GM23248 (cell line): Measurements from ENCODE around the gene ERN1. TPM values are rescaled to one million over a fixed set of nuclear protein-coding genes. Genes with fewer than 3 reads are reported as not detected.

Source experiments
- DNase-seq: peaks from one replicate; pipeline ENCODE4 v3.0.0-alpha.2; 2015
- H2AFZ ChIP-seq: fragments of 200-600 bp; sonication (generic); 2 replicates; pipeline ENCODE4 v1.6.1; 2016; ENCODE audit warnings: antibody characterized with exemption
- H3F3A ChIP-seq: fragments of 200-600 bp; sonication (generic); 2 replicates; pipeline ENCODE4 v1.6.1; 2016; ENCODE audit warnings: mild to moderate bottlenecking, antibody characterized with exemption, mixed run types; ENCODE audit not compliant: insufficient read depth
- H3K27ac ChIP-seq: fragments of 200-600 bp; sonication (generic); 2 replicates; pipeline ENCODE4 v1.5.1; 2016; ENCODE audit warnings: mild to moderate bottlenecking
- H3K27me3 ChIP-seq: fragments of 200-600 bp; sonication (generic); replicated peaks from 2 replicates; pipeline ENCODE4 v1.6.1; 2016; ENCODE audit warnings: mild to moderate bottlenecking; ENCODE audit not compliant: insufficient read depth
- H3K36me3 ChIP-seq: fragments of 200-600 bp; sonication (generic); 2 replicates; pipeline ENCODE4 v1.6.1; 2016; ENCODE audit warnings: low read depth, mild to moderate bottlenecking
- H3K4me1 ChIP-seq: fragments of 200-600 bp; sonication (generic); 2 replicates; pipeline ENCODE4 v1.6.1; 2016; ENCODE audit warnings: mild to moderate bottlenecking; ENCODE audit not compliant: insufficient read depth
- H3K4me2 ChIP-seq: fragments of 200-600 bp; sonication (generic); one replicate; pipeline ENCODE4 v1.6.1; 2016; ENCODE audit warnings: mild to moderate bottlenecking; ENCODE audit not compliant: unreplicated experiment
- H3K4me3 ChIP-seq: fragments of 200-600 bp; sonication (generic); 2 replicates; pipeline ENCODE4 v1.5.1; 2016; ENCODE audit warnings: mild to moderate bottlenecking
- H3K79me2 ChIP-seq: fragments of 200-600 bp; sonication (generic); 2 replicates; pipeline ENCODE4 v1.6.1; 2016; ENCODE audit warnings: mild to moderate bottlenecking; ENCODE audit not compliant: insufficient read depth
- H3K9ac ChIP-seq: fragments of 200-600 bp; sonication (generic); 2 replicates; pipeline ENCODE4 v1.6.1; 2016; ENCODE audit warnings: mild to moderate bottlenecking
- H3K9me2 ChIP-seq: fragments of 200-600 bp; sonication (generic); 2 replicates; pipeline ENCODE4 v1.6.1; 2016; ENCODE audit warnings: mixed run types, mild to moderate bottlenecking, moderate library complexity; ENCODE audit not compliant: insufficient read depth
- H3K9me3 ChIP-seq: fragments of 200-600 bp; sonication (generic); one replicate; pipeline ENCODE4 v1.6.1; 2017; ENCODE audit warnings: low read depth
- H4K20me1 ChIP-seq: fragments of 200-600 bp; sonication (generic); 2 replicates; pipeline ENCODE4 v1.6.0; 2016; ENCODE audit not compliant: insufficient read depth
- EZH2 ChIP-seq: fragments of 200-600 bp; sonication (generic); IDR thresholded peaks from 2 replicates; pipeline ENCODE4 v1.6.1; 2018; ENCODE audit warnings: antibody characterized with exemption, mild to moderate bottlenecking; ENCODE audit not compliant: insufficient read depth, poor library complexity, severe bottlenecking
- EZH2phosphoT487 ChIP-seq: fragments of 200-600 bp; sonication (generic); IDR thresholded peaks from 2 replicates; pipeline ENCODE4 v1.6.1; 2018; ENCODE audit warnings: antibody characterized with exemption, moderate library complexity, mild to moderate bottlenecking, low read depth; ENCODE audit not compliant: insufficient read depth
- WGBS, 2 experiments: methylation state at CpG; one replicate each; pipeline ENCODE4 v1.1.6; 2015 to 2017; ENCODE audit warnings: low lambda C conversion rate in 2 of 2, low coverage in 1 of 2; ENCODE audit errors: missing lambda C conversion rate in 2 of 2; 5-methylcytosine and 5-hydroxymethylcytosine counted together
- in situ Hi-C: fragments of 300-500 bp; cut with MboI; formaldehyde crosslinking; loops from 2 replicates; pipeline ENCODE4 v1.15.0; 2020
- polyA plus RNA-seq: library from polyadenylated mRNA; unstranded; fragments of >200 nt; fragmentation: Nextera tagmentation; extraction: Ambion mirVana; gene quantifications from 2 replicates; pipeline ENCODE4 v1.2.1, GENCODE V29; 2016
- total RNA-seq: library from RNA; depleted of rRNA; stranded (reverse); fragments of >200 nt; shearing (Covaris generic); gene quantifications from 2 replicates; pipeline ENCODE4 v1.2.3, GENCODE V29; 2014

The ERN1 gene
- total and polyA plus RNA-seq, 2 experiments from 2014 or later = 5.8 to 9.9 TPM

DNA sequence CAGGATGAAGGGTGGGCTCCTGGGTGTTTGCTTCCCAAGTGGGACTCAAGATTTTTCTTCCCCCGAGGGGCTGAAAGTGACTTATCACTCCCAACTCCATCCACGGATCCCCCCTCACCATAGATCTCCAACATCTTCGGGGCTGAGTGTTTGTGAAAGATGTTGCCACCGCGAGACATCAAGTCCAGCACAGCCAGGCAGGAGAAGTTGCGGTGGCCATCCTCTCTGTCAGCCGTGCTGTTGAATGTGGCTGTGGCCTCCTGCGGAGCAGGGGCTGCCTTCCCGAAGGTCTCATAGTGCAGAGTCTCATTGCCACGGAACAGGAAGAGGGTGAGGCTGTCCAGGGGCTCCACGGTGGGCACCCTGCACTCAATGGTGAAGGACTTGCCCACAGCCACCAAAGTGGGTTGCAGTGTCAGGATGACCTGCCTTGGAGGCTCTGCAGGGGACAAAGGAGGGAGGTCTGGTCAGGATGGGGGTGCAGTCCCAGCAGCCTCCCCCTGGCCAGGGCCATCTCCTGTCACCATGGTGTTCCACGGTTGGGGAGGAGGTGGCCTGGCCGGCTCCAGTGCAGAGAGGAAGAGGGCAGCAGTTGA lies 126.3 kb downstream of the ERN1 start:
- Histone ChIP-seq H3K36me3 (no peaks in the 10 kb centered on the region), H3K9ac (no peak overlapping the region), H3K4me3 (no peak overlapping the region), H3K27ac (no peak overlapping the region), H4K20me1 (no peaks in the 10 kb centered on the region), H3F3A (no peaks in the 10 kb centered on the region), H2AFZ (no peak overlapping the region), H3K4me2 (no peak overlapping the region), H3K9me3 (no peaks in the 10 kb centered on the region), H3K4me1 (0 out of 2 replicates have a peak, but pooled peaks cover 4% of the 10 kb centered on the region), H3K27me3 (no peaks in the 10 kb centered on the region), H3K9me2 (no peaks in the 10 kb centered on the region), H3K79me2 (no peaks in the 10 kb centered on the region)
- TF ChIP-seq EZH2phosphoT487 (no peak), EZH2 (no peak)
- DNase-seq = no peak
- in situ Hi-C loops = no loop called here
- 68 to 73% methylated on average over 13 of the region's 13 CpGs for WGBS, 2 experiments

DNA sequence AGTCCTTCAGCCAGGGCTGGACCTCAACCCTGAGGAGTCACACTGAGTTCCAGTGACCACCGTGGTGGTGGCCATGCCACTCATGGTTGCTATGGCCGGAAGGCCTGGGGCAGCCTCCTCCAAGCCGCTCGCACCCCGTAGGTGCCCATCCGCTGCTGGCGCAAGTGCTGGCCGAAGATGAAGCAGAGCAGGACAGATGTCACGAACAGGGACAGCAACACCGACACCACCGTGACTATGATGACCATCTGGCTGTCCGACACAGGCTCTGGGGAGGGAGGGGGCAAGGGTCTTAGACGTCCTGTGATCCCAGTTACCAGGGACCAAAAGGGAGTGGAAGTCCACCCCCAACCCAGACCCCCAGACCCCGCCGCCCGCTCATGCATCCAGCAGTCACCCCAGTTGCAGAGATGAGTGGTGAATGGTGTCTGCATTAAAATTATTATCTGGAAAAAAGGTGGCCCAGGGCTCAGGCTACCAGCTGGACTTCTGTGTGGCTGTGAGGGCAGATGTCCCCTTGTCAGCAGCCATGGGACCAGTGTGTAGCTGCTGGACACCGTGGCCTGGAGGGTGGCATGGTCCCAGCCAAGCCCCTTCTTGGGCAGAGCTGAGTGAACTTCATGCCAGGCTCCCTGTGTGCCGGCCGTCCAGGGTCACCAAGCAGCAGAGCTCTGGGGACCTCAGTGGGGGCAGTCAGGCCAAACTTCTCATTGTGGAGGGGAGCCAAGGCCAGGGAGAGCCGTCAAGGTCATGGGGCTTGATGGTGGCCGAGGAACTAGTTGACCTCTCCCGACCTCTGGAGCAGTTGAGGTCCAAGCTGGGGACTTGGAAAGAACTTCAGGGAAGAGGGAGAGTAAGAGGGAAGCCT lies 127.1 kb downstream of the ERN1 start:
- in situ Hi-C loops = no loop called here
- H3K9me3 ChIP-seq = no peaks in the 10 kb centered on the region
- 0 out of 2 replicates have a peak, but pooled peaks cover 4% of the 10 kb centered on the region for H3K4me1 ChIP-seq
- H4K20me1 ChIP-seq = no peaks in the 10 kb centered on the region
- TF ChIP-seq EZH2phosphoT487 (no peak), EZH2 (no peak)
- no peaks in the 10 kb centered on the region for H3F3A ChIP-seq
- no peak overlapping the region for H2AFZ ChIP-seq
- H3K4me2 ChIP-seq = no peak overlapping the region
- DNase-seq = no peak
- H3K9me2 ChIP-seq = no peaks in the 10 kb centered on the region
- H3K79me2 ChIP-seq = no peaks in the 10 kb centered on the region
- H3K9ac ChIP-seq = no peak overlapping the region
- H3K27me3 ChIP-seq = peaks cover 2% of the 10 kb centered on the region
- WGBS, 2 experiments = 78 to 79% methylated on average over 22 of the region's 22 CpGs
- H3K4me3 ChIP-seq = no peak overlapping the region
- H3K27ac ChIP-seq = no peak overlapping the region
- H3K36me3 ChIP-seq = no peaks in the 10 kb centered on the region

DNA sequence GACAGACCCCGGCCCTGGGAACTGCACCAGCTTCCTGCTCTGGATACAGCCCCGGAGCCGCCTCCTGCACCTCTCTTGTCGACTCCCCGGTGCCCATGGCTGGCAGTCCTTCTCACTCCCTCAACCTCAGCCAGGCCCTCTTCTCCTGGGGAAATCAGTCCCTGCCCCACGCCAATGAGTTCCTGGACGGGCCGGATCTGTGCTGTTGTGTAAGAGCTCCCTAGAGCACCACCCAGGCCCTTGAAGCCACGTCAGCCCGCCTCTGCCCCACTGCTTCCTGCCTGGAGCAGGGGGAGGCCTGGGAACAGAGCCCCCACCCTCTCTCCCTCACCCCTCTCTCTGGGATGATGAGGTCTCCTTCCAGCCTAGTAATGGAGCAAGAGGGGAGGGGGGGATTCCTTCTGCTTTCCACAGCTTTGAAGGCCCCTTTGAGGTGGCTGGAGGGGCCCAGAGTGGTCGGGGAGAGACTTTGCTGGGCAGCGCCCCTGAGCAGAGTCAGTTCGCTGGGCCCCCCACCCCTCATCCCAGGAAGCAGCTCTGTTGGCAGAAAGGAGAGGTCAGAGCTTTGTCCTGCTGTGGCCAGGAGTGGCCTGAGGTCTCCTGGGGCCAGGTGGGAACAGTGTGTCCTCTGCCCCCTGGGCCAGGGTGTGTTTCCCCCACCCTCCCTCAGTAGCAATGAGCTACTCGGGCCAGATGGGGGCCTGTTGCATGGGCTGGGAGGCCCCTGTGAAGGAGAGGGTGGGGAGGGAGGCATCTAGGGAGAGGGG lies 128.0 kb downstream of the ERN1 start:
- Histone ChIP-seq H3K79me2 (no peaks in the 10 kb centered on the region), H3K27me3 (peaks cover 11% of the 10 kb centered on the region), H3F3A (no peaks in the 10 kb centered on the region), H3K9ac (no peak overlapping the region), H3K4me2 (no peak overlapping the region), H3K27ac (no peak overlapping the region), H3K9me3 (no peaks in the 10 kb centered on the region), H4K20me1 (no peaks in the 10 kb centered on the region), H3K9me2 (no peaks in the 10 kb centered on the region), H3K36me3 (no peaks in the 10 kb centered on the region), H3K4me3 (no peak overlapping the region), H2AFZ (no peak overlapping the region), H3K4me1 (0 out of 2 replicates have a peak, but pooled peaks cover 4% of the 10 kb centered on the region)
- 81 to 87% methylated on average over 10 to 14 of the region's 14 CpGs for WGBS, 2 experiments
- in situ Hi-C loops = no loop called here
- no peak for DNase-seq
- TF ChIP-seq EZH2 = no peak
- TF ChIP-seq EZH2phosphoT487 = no peak

DNA sequence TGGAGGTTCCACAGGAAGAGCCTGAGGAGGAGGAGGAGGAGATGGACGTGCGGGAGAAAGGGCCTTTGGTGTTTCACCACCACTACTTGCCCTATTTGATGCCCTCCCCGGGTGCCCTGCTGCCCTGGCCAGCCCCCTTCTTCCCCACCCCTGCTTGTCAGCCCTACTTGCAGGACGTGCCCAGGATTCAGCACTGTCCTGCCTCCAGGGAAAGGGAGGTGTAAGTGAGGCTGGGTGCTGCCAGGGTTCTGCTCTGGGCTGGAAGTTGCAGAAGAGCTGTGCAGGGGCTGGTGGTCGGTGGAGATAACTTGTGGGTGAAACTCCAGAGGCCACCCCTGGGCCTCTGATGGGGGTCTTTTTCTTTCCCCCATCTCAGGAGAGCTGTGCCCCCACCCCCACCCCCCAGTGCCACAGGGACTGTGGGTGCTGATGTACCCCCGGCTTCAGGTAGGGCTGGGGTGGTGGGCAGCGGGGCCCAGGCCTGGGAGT lies 128.8 kb downstream of the ERN1 start:
- no peak overlapping the region for H3K4me3 ChIP-seq
- no peaks in the 10 kb centered on the region for H3K9me3 ChIP-seq
- H3F3A ChIP-seq = no peaks in the 10 kb centered on the region
- peaks cover 14% of the 10 kb centered on the region for H3K27me3 ChIP-seq
- no peaks in the 10 kb centered on the region for H3K79me2 ChIP-seq
- no peak overlapping the region for H2AFZ ChIP-seq
- in situ Hi-C loops = no loop called here
- H3K9ac ChIP-seq = no peak overlapping the region
- no peaks in the 10 kb centered on the region for H3K9me2 ChIP-seq
- TF ChIP-seq EZH2phosphoT487 = no peak
- no peak for TF ChIP-seq EZH2
- H3K36me3 ChIP-seq = no peaks in the 10 kb centered on the region
- no peak for DNase-seq
- 0 out of 2 replicates have a peak, but pooled peaks cover 4% of the 10 kb centered on the region for H3K4me1 ChIP-seq
- 77 to 78% methylated on average over 6 to 7 of the region's 7 CpGs for WGBS, 2 experiments
- no peak overlapping the region for H3K4me2 ChIP-seq
- no peaks in the 10 kb centered on the region for H4K20me1 ChIP-seq
- H3K27ac ChIP-seq = no peak overlapping the region
